ENCODE data around the gene CCIN.

DNA sequence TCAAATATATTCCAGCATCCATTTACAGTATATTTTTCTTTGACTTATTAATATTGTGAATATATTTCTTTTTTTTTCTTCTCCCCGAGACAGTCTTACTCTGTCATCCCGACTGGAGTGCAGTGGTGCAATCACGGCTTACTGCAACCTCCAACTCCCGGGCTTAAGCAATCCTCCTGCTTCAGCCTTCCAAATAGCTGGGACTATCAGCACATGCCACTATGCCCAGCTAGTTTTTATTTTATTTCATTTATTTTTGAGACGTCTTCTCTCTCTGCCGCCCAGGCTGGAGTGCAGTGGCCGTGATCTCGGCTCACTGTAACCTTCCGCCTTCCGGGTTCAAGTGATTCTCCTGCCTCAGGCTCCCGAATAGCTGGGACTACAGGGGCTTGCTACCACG, 40.0 kb upstream of the CCIN start:
- TF ChIP-seq EZH2 (IDR thresholded peaks at IDR 0.05; ENCODE audit: insufficient read depth, poor library complexity, severe bottlenecking): no peak
- no peak for TF ChIP-seq EZH2phosphoT487 (IDR thresholded peaks at IDR 0.05; ENCODE audit: insufficient read depth, low read depth)

Data from GM23248 (cell line).